MCF 10A (cell line): ENCODE measurements around the gene GIMAP5. TPM values are rescaled to one million over a fixed set of nuclear protein-coding genes. Genes with fewer than 3 reads are reported as not detected.

Experiments
- BruUV-seq: library from RNA; stranded (reverse); fragments of 400-500 nt; replicated peaks from 2 replicates; lab custom pipeline; 2021; lab: Mats Ljungman, UMichigan
- CTCF ChIA-PET: fragments of 300-600 bp; sonication (Branson Sonifier 250); formaldehyde crosslinking; extraction: SDS; loops from one replicate; lab custom pipeline; 2021; ENCODE audit warnings: antibody characterized with exemption, inconsistent platforms; lab: Yijun Ruan, JAX
- POLR2A ChIA-PET: fragments of 300-600, 350-650 bp; sonication (Branson Sonifier 250); formaldehyde crosslinking; extraction: SDS; loops from one replicate; lab custom pipeline; 2020; ENCODE audit warnings: antibody characterized with exemption, inconsistent platforms; lab: Yijun Ruan, JAX
- DNase-seq: peaks from one replicate; pipeline ENCODE4 v3.0.0-alpha.2; 2018; ENCODE audit not compliant: unreplicated experiment
- H3K27ac Mint-ChIP-seq: one replicate; pipeline ENCODE4 v1.8.0; 2022; ENCODE audit warnings: mild to moderate bottlenecking, low read depth, mixed read lengths; ENCODE audit not compliant: unreplicated experiment
- H3K27me3 Mint-ChIP-seq: one replicate; pipeline ENCODE4 v1.8.0; 2022; ENCODE audit warnings: mixed read lengths; ENCODE audit not compliant: insufficient read depth, unreplicated experiment
- H3K36me3 Mint-ChIP-seq: one replicate; pipeline ENCODE4 v1.8.0; 2022; ENCODE audit warnings: mild to moderate bottlenecking, moderate library complexity, mixed read lengths; ENCODE audit not compliant: insufficient read depth, unreplicated experiment
- H3K4me1 Mint-ChIP-seq: one replicate; pipeline ENCODE4 v1.8.0; 2022; ENCODE audit warnings: mixed read lengths; ENCODE audit not compliant: insufficient read depth, unreplicated experiment
- H3K4me3 Mint-ChIP-seq: one replicate; pipeline ENCODE4 v1.8.0; 2022; ENCODE audit warnings: mild to moderate bottlenecking, moderate library complexity, mixed read lengths; ENCODE audit not compliant: unreplicated experiment
- H3K9me3 Mint-ChIP-seq: one replicate; pipeline ENCODE4 v1.8.0; 2022; ENCODE audit warnings: mixed read lengths; ENCODE audit not compliant: unreplicated experiment
- CTCF ChIP-seq: fragments of 200-600 bp; IDR thresholded peaks from one replicate; pipeline ENCODE4 v1.8.0; 2022; ENCODE audit warnings: antibody characterized with exemption, mild to moderate bottlenecking; ENCODE audit not compliant: unreplicated experiment
- intact Hi-C: fragments of 100-400 bp; cut with micrococcal nuclease; formaldehyde crosslinking; loops from 2 replicates; pipeline ENCODE4 v1.14.1; 2022
- total RNA-seq: library from RNA; stranded (reverse); gene quantifications from 2 replicates; pipeline ENCODE4 v1.2.3, GENCODE V29; 2022

GIMAP5 gene
- total RNA-seq, 1 experiment from 2014 or later, result not detected

- no peak for DNase-seq
- no peak overlapping the region for H3K4me3 Mint-ChIP-seq
- CTCF ChIA-PET, result interaction anchor here (0.7 kb wide), 1 partner anchor 36 kb away, joined by 3 read pairs; no protein-coding TSS in a partner anchor
These were observed 8.6 kb upstream of the GIMAP5 start for GRCh38 chr7:150728609-150729008.

GRCh38 chr7:150731916-150732315 lies 5.3 kb upstream of the GIMAP5 start:
- Mint-ChIP-seq H3K27ac (no peak overlapping the region), H3K27me3 (peaks cover 17% of the 10 kb centered on the region), H3K4me3 (no peak overlapping the region), H3K36me3 (no peaks in the 10 kb centered on the region), H3K4me1 (no peaks in the 10 kb centered on the region), H3K9me3 (peaks cover 14% of the 10 kb centered on the region)
- POLR2A ChIA-PET, result interaction anchor here (0.6 kb wide), 1 partner anchor 926 kb away, joined by 3 read pairs; no protein-coding TSS in a partner anchor
- no TSS peak for BruUV-seq
- intact Hi-C loops, result no loop called here
- DNase-seq, result no peak
- TF ChIP-seq CTCF, result no peak
- CTCF ChIA-PET, result interaction anchor here (1.1 kb wide), 1 partner anchor 16 kb away, joined by 3 read pairs; no protein-coding TSS in a partner anchor

More at GRCh38 chr7:150728609-150729008, 8.6 kb upstream of the GIMAP5 start:
- Mint-ChIP-seq H3K27ac (no peak overlapping the region), H3K4me1 (no peaks in the 10 kb centered on the region), H3K36me3 (no peaks in the 10 kb centered on the region), H3K9me3 (peaks cover 14% of the 10 kb centered on the region), H3K27me3 (peaks cover 27% of the 10 kb centered on the region)
- POLR2A ChIA-PET, result no interaction called here
- no TSS peak for BruUV-seq
- intact Hi-C loops, result no loop called here
- no peak for TF ChIP-seq CTCF

- POLR2A ChIA-PET, result interaction anchor here (0.6 kb wide), 1 partner anchor 927 kb away, joined by 3 read pairs; no protein-coding TSS in a partner anchor
- H3K36me3 Mint-ChIP-seq, result no peaks in the 10 kb centered on the region
- BruUV-seq, result no TSS peak
- no peak overlapping the region for H3K27ac Mint-ChIP-seq
- CTCF ChIA-PET, result interaction anchor here (0.9 to 1.1 kb wide), 3 partner anchors 10 to 412 kb away, joined by 3 read pairs; no protein-coding TSS in a partner anchor
- DNase-seq, result no peak
- H3K4me3 Mint-ChIP-seq, result no peak overlapping the region
- peaks cover 8% of the 10 kb centered on the region for H3K9me3 Mint-ChIP-seq
- no peaks in the 10 kb centered on the region for H3K4me1 Mint-ChIP-seq
- no peak for TF ChIP-seq CTCF
- intact Hi-C loops, result no loop called here
- H3K27me3 Mint-ChIP-seq, result peaks cover 13% of the 10 kb centered on the region
These were observed 4.3 kb upstream of the GIMAP5 start for GRCh38 chr7:150732786-150733481.

- H3K9me3 Mint-ChIP-seq, result peaks cover 5% of the 10 kb centered on the region
- ChIA-PET POLR2A (no interaction called here), CTCF (interaction anchor here (1.0 kb wide), 1 partner anchor 10 kb away, joined by 3 read pairs; no protein-coding TSS in a partner anchor)
- H3K27me3 Mint-ChIP-seq, result peaks cover 7% of the 10 kb centered on the region
- intact Hi-C loops, result no loop called here
- peaks cover 4% of the 10 kb centered on the region for H3K4me1 Mint-ChIP-seq
- no peak overlapping the region for H3K27ac Mint-ChIP-seq
- no peak overlapping the region for H3K4me3 Mint-ChIP-seq
- TF ChIP-seq CTCF, result no peak
- H3K36me3 Mint-ChIP-seq, result no peaks in the 10 kb centered on the region
- no TSS peak for BruUV-seq
- no peak for DNase-seq
These were observed 3.6 kb upstream of the GIMAP5 start for GRCh38 chr7:150733482-150734095.
